Measurements from ENCODE around the gene RNF14.

The RNF14 gene

DNA sequence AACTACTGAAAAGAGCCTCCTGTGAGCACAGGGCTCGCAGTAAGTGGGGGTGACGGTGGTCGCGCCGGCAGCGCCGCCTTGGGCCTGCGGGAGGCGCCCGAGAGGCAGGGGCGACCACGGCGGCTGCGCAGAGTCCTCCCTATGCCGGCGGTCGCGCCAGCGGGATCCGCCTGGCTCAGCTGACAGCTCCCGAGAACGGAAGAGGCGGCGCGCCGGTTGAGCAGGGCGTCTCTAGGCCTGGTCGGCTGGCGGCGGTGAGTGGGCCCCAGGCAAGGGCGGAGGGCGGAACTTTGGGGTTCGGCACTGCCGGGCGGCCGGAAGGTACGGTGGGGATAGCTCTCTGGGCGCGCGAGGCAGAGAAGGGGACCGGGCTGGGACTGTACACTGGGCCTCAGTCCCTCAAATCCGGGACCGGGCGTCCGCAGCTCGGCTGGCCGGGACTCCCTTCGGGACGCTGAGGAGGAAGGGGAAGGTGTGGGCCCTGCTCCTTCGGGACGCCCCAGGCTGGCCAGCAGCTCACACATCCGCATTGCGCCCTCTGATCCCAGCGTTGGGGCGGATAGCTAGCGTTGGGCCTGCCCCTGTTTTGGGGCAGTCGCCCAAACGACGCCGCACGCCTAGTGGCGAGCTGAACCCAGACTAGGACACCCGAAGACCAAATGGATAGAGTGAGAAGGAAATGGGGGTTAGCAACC lies at the start of gene RNF14 (continued):
- TF ChIP-seq, protein P1, sequence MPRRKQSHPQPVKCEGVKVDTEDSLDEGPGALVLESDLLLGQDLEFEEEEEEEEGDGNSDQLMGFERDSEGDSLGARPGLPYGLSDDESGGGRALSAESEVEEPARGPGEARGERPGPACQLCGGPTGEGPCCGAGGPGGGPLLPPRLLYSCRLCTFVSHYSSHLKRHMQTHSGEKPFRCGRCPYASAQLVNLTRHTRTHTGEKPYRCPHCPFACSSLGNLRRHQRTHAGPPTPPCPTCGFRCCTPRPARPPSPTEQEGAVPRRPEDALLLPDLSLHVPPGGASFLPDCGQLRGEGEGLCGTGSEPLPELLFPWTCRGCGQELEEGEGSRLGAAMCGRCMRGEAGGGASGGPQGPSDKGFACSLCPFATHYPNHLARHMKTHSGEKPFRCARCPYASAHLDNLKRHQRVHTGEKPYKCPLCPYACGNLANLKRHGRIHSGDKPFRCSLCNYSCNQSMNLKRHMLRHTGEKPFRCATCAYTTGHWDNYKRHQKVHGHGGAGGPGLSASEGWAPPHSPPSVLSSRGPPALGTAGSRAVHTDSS (tag by site-specific recombination; IDR thresholded peaks at IDR 0.05): no peak; the same call in 1 of the 2 replicates
- TF ChIP-seq KLF1 (tag by site-specific recombination; IDR thresholded peaks at IDR 0.05): peak; percentile 96
- TF ChIP-seq, protein P2, sequence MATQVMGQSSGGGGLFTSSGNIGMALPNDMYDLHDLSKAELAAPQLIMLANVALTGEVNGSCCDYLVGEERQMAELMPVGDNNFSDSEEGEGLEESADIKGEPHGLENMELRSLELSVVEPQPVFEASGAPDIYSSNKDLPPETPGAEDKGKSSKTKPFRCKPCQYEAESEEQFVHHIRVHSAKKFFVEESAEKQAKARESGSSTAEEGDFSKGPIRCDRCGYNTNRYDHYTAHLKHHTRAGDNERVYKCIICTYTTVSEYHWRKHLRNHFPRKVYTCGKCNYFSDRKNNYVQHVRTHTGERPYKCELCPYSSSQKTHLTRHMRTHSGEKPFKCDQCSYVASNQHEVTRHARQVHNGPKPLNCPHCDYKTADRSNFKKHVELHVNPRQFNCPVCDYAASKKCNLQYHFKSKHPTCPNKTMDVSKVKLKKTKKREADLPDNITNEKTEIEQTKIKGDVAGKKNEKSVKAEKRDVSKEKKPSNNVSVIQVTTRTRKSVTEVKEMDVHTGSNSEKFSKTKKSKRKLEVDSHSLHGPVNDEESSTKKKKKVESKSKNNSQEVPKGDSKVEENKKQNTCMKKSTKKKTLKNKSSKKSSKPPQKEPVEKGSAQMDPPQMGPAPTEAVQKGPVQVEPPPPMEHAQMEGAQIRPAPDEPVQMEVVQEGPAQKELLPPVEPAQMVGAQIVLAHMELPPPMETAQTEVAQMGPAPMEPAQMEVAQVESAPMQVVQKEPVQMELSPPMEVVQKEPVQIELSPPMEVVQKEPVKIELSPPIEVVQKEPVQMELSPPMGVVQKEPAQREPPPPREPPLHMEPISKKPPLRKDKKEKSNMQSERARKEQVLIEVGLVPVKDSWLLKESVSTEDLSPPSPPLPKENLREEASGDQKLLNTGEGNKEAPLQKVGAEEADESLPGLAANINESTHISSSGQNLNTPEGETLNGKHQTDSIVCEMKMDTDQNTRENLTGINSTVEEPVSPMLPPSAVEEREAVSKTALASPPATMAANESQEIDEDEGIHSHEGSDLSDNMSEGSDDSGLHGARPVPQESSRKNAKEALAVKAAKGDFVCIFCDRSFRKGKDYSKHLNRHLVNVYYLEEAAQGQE (tag by site-specific recombination; IDR thresholded peaks at IDR 0.05): peak; percentile 82
- no peak for TF ChIP-seq ZNF837 (tag by site-specific recombination; IDR thresholded peaks at IDR 0.05)
- TF ChIP-seq, protein P3, sequence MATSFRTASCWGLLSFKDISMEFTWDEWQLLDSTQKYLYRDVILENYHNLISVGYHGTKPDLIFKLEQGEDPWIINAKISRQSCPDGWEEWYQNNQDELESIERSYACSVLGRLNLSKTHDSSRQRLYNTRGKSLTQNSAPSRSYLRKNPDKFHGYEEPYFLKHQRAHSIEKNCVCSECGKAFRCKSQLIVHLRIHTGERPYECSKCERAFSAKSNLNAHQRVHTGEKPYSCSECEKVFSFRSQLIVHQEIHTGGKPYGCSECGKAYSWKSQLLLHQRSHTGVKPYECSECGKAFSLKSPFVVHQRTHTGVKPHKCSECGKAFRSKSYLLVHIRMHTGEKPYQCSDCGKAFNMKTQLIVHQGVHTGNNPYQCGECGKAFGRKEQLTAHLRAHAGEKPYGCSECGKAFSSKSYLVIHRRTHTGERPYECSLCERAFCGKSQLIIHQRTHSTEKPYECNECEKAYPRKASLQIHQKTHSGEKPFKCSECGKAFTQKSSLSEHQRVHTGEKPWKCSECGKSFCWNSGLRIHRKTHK (tag by site-specific recombination; IDR thresholded peaks at IDR 0.05): no peak
- peak; percentile 94 for TF ChIP-seq KLF7 (tag by site-specific recombination; IDR thresholded peaks at IDR 0.05; ENCODE audit: borderline replicate concordance)
- TF ChIP-seq, protein P4, sequence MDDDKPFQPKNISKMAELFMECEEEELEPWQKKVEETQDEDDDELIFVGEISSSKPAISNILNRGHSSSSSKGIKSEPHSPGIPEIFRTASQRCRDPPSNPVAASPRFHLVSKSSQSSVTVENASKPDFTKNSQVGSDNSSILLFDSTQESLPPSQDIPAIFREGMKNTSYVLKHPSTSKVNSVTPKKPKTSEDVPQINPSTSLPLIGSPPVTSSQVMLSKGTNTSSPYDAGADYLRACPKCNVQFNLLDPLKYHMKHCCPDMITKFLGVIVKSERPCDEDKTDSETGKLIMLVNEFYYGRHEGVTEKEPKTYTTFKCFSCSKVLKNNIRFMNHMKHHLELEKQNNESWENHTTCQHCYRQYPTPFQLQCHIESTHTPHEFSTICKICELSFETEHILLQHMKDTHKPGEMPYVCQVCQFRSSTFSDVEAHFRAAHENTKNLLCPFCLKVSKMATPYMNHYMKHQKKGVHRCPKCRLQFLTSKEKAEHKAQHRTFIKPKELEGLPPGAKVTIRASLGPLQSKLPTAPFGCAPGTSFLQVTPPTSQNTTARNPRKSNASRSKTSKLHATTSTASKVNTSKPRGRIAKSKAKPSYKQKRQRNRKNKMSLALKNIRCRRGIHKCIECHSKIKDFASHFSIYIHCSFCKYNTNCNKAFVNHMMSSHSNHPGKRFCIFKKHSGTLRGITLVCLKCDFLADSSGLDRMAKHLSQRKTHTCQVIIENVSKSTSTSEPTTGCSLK (tag by site-specific recombination; IDR thresholded peaks at IDR 0.05): no peak
- TF ChIP-seq ZNF585B (tag by site-specific recombination; IDR thresholded peaks at IDR 0.05): no peak
- TF ChIP-seq ZNF529 (tag by site-specific recombination; IDR thresholded peaks at IDR 0.05; ENCODE audit: insufficient replicate concordance): no peak
- TF ChIP-seq ZNF548 (tag by site-specific recombination; IDR thresholded peaks at IDR 0.05): no peak
- TF ChIP-seq, protein P5, sequence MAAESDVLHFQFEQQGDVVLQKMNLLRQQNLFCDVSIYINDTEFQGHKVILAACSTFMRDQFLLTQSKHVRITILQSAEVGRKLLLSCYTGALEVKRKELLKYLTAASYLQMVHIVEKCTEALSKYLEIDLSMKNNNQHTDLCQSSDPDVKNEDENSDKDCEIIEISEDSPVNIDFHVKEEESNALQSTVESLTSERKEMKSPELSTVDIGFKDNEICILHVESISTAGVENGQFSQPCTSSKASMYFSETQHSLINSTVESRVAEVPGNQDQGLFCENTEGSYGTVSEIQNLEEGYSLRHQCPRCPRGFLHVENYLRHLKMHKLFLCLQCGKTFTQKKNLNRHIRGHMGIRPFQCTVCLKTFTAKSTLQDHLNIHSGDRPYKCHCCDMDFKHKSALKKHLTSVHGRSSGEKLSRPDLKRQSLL (tag by site-specific recombination; IDR thresholded peaks at IDR 0.05): no peak
- TF ChIP-seq, protein P6, sequence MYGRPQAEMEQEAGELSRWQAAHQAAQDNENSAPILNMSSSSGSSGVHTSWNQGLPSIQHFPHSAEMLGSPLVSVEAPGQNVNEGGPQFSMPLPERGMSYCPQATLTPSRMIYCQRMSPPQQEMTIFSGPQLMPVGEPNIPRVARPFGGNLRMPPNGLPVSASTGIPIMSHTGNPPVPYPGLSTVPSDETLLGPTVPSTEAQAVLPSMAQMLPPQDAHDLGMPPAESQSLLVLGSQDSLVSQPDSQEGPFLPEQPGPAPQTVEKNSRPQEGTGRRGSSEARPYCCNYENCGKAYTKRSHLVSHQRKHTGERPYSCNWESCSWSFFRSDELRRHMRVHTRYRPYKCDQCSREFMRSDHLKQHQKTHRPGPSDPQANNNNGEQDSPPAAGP (tag by site-specific recombination; IDR thresholded peaks at IDR 0.05): peak; percentile 83
- TF ChIP-seq, protein P7, sequence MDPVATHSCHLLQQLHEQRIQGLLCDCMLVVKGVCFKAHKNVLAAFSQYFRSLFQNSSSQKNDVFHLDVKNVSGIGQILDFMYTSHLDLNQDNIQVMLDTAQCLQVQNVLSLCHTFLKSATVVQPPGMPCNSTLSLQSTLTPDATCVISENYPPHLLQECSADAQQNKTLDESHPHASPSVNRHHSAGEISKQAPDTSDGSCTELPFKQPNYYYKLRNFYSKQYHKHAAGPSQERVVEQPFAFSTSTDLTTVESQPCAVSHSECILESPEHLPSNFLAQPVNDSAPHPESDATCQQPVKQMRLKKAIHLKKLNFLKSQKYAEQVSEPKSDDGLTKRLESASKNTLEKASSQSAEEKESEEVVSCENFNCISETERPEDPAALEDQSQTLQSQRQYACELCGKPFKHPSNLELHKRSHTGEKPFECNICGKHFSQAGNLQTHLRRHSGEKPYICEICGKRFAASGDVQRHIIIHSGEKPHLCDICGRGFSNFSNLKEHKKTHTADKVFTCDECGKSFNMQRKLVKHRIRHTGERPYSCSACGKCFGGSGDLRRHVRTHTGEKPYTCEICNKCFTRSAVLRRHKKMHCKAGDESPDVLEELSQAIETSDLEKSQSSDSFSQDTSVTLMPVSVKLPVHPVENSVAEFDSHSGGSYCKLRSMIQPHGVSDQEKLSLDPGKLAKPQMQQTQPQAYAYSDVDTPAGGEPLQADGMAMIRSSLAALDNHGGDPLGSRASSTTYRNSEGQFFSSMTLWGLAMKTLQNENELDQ (tag by site-specific recombination; IDR thresholded peaks at IDR 0.05; ENCODE audit: low read depth): no peak
- peak; percentile 95 for TF ChIP-seq KLF8 (tag by site-specific recombination; IDR thresholded peaks at IDR 0.05)
- peak; percentile 81 for TF ChIP-seq ZBTB48 (tag by site-specific recombination; IDR thresholded peaks at IDR 0.05)
- TF ChIP-seq SP7 (tag by site-specific recombination; IDR thresholded peaks at IDR 0.05): peak; percentile 80
- TF ChIP-seq, protein P8, sequence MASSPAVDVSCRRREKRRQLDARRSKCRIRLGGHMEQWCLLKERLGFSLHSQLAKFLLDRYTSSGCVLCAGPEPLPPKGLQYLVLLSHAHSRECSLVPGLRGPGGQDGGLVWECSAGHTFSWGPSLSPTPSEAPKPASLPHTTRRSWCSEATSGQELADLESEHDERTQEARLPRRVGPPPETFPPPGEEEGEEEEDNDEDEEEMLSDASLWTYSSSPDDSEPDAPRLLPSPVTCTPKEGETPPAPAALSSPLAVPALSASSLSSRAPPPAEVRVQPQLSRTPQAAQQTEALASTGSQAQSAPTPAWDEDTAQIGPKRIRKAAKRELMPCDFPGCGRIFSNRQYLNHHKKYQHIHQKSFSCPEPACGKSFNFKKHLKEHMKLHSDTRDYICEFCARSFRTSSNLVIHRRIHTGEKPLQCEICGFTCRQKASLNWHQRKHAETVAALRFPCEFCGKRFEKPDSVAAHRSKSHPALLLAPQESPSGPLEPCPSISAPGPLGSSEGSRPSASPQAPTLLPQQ (tag by site-specific recombination; IDR thresholded peaks at IDR 0.05): peak; percentile 100
- 0 out of 2 replicates have a peak, but pooled peaks have one; percentile 34 for TF ChIP-seq ZNF133 (tag by site-specific recombination; IDR thresholded peaks at IDR 0.05)
- TF ChIP-seq, protein P9, sequence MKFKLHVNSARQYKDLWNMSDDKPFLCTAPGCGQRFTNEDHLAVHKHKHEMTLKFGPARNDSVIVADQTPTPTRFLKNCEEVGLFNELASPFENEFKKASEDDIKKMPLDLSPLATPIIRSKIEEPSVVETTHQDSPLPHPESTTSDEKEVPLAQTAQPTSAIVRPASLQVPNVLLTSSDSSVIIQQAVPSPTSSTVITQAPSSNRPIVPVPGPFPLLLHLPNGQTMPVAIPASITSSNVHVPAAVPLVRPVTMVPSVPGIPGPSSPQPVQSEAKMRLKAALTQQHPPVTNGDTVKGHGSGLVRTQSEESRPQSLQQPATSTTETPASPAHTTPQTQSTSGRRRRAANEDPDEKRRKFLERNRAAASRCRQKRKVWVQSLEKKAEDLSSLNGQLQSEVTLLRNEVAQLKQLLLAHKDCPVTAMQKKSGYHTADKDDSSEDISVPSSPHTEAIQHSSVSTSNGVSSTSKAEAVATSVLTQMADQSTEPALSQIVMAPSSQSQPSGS (tag by site-specific recombination; IDR thresholded peaks at IDR 0.05; ENCODE audit: low read depth): no peak

Data from HEK293 (cell line).